Eye (tissue), 1 donor: ENCODE measurements around the gene FBXO31.
"Not testable (repeated sequence)": the region's sequence is repeated elsewhere in the genome, so short reads cannot be mapped to it uniquely, and the experiment has no call there.

Source experiments
- DNase-seq: peaks from one replicate; pipeline ENCODE4 v3.0.0-alpha.2; 2015

FBXO31 gene

DNA sequence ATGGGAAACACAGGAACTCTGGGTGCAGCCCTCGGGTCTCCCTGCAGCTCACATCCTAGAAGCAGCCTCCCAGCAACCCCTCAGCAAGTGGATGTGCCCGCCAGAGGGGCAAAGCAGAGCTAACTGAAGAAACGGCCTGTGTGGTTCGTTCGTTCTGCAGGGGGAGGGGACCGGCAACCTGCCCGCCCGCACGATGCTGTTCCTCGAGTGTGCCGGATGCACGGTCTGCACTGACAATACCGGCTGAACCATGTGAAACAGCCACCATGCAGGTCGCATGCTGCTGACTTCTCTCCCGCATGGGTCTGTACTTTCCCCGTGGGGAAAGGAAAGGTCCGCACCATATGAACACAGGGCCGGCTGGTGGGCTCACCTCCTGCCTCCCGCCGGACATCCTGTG, 41.1 kb downstream of the FBXO31 start:
- DNase-seq: no peak

DNA sequence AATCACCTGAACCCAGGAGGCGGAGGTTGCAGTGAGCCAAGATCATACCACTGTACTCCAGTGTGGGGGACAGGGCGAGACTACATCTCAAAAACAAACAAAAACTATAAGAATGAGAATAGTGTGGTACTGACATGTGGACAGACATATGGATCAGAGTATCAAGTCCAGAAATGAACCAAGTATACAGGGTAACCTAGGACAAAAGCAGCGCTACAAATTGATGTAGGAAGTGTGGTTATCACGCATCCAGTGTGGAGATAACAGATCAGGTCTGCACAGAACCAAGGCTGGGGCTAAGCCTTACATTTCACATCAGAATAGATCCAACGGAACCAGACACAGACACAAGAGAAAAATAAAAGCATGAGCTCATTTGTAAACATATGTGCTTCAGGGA, 43.4 kb downstream of the FBXO31 start:
- no peak for DNase-seq

DNA sequence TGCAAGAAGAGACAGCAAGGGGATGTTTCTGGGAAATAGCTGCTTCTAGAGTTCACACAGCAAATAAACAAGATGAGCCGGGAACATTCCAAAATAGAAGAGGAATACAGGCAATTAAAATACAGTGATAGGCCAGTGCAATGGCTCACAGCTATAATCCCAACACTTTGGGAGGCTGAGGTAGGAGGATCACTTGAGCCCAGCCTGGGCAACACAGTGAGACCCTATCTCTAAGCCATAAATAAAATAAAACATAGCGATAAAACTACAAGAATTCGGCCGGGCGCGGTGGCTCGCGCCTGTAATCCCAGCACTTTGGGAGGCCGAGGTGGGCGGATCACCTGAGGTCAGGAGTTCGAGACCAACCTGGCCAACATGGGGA, 43.9 kb downstream of the FBXO31 start:
- not testable (repeated sequence) for DNase-seq

DNA sequence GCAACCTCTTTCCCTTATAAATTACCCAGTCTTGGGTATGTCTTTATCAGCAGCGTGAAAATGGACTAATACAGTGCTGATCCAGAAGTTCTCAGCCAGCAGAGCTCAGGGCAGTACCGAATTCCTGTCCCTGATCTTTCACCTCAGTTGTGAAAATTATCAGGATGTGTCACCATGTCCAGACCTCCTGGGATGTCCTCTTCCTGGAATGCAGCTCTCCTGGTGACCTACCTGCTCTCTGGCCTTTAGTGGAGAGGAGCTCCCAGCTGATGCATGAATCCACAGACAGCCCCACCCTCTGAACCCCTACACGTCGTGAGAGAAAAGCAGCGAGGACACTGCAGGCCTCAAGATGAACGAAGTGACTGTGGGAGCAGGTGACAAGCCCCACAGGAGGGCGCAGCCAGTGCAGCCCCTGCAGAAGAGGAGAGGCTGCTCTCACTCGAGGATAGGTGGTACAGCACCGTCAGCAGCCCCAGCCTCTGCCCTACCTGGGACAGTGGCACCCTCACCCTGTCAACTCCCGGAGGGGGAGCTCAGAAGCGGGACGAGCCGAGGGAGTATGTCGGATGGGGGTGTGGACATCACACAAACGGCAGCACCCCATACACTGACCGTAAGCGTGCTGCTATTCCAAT, 44.4 kb downstream of the FBXO31 start:
- no peak for DNase-seq

DNA sequence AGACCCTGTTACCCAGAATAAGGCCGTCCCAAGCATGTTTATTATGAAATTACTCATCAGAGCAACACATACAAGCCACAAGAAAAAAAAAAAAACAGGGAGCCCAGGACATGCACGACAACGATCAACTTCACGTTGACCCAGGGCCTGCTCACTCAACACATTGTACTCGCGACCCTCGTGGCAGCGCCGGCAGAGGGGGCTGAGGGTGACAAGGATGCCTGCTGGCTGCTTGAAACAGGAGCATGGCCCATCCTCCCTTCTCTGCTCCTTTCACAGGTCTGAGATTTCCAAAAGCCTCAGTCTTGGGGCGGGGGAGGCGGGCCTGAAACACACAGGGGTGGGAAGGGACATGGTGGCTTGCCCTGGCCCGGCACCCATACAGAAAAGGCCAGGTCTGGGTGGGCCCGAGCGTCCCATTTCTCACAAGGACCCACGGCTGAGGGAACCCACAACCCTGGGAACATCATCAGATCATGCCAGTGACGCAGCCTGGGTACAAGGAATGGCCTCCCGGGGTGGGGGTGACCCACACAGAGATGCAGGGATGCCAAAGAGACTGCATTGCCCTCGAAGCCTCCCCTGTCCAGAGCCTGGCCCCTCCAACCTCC, 45.3 kb downstream of the FBXO31 start:
- DNase-seq: no peak

DNA sequence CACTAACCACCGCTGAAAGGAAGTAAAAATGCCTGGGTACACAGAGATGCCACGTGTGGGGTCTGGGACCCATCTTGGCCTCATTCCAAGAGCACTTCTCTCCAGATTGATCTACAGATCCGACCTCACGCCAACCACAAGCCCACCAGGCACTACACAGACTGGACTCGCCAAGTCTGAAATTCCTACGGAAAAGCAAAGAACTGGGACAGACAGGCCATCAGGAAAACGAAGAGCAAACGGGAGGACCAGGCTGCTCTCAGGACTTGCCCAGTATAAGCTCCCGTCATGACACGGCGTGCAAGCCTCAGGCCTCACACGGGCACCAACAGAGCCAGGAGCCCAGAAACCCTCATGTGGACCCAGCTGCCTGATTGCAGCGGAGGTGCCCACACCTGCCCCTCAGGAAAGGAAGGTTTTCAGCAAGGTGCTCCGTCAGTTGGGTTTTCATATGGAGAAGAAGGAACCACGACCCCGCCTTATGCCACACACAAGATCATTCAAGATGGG, 46.3 kb downstream of the FBXO31 start:
- no peak for DNase-seq

DNA sequence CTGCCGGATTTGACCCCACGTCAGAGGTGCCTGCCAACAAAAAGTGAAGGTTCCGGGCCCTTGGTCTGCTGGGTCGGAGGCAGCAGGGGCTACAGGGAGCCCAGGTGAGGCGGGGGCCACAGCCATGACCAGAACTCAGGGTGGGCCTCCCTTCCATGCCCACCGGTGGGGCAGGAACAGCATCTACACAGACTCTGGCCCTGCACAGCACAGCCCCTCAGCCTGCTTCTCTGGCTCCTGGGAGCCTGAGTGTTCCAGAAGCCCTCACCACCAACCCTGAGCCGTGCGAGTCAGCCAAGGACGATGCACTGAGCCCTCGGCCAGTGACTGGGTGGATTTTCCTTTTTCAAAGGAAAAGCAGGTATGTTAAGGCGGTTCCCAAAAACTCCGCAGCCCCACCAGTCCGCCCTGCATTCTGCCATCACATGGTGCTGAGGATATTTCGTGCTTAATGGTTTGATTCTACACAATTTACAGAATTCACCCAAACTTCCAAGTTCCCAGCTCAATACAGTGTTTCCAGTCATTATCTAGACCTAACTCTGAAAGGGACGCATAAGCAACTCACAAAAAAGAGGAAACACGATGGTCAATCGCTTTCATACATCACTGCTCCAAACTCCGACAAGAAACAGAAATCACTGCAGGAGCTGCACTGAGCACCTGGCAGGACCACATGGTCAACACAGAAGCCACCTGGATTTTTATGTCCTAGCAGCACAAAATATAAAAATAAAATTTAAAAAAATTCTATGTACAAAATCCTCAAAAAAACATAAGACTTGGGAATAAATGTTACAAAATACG, 46.9 kb downstream of the FBXO31 start:
- no peak for DNase-seq

DNA sequence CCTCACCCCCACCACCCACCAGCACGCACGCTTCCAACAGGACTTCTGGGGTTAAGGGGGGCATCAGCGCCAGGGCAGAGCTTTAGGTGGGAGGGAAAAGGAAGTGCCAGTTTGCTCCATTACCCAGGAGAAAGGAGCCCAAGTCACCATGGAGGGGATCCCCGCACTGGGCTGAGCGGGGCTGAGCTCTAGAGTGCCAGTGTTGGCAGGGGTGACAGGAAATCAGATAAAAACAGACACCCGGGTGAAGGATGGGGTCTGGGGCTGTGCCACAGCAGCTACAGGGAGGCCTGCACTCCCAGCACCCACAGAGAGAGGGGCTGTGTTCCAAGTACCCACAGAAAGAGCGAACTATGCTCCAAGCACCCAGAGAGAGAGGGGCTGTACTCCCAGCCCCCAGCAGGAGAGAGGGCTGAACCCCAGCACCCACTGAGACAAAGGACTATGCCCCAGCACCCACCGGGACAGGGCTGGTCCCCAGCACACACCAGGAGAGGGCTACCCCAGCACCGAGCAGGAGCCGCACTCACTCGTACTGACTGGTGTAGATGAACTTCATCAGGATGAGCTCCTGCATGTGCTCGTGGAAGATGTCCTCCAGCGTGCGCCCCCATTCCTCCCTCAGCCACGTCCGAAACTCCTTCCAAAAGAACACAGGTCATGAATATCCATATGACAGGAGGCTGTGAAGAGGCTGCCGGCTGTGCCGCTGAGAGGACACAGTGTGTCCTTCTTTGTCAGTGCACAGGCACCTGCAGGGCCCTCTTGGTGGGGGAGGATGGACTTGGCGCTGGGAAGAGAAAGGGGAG, 47.7 kb downstream of the FBXO31 start:
- DNase-seq: no peak

DNA sequence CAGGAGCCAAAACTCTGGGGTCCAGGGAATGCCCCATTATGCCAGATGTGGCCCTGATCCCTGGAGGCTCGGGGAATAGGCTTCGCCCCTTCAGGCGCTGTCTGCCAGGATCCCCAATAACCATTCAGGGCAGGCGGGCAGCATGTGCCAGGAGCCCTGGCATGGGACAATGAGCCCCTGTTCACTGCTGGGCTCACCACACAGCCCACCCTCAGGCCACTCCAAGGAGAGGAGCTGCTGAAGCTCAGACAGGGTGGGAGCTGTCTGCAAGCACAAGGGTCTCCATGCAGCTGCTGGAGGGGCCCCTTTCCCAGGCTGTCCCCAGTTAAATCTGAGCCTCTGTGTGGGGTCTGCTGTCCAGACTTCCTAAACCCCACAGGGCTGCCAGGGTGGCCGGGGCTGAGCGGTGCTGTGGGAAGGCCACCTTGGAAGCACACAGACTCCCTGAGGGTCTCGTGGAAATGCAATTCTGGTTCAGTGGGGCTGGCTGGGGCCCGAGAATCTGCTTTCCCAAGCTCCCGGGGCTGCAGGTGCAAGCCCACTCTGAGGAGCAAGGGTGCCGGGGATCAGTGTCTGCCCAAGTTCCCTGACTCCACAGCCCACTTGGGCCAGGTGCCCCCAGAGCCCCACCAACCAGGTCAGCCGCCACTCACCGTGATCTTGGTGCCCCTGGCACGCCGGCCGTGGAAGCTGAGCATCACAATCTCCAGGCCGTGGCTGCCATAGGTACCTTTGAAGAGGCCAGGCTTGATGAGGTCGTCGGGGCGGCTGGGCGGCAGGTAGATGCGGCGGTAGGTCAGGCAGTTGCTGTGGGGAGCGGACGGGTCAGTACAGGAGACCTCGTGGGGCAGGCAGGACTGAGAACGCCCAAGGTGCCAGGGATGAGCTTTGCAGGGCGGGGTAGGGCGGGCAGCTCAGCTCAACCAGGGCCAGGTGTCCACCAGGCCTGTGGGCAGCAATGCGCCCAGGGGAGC, 48.6 kb downstream of the FBXO31 start:
- DNase-seq: no peak

DNA sequence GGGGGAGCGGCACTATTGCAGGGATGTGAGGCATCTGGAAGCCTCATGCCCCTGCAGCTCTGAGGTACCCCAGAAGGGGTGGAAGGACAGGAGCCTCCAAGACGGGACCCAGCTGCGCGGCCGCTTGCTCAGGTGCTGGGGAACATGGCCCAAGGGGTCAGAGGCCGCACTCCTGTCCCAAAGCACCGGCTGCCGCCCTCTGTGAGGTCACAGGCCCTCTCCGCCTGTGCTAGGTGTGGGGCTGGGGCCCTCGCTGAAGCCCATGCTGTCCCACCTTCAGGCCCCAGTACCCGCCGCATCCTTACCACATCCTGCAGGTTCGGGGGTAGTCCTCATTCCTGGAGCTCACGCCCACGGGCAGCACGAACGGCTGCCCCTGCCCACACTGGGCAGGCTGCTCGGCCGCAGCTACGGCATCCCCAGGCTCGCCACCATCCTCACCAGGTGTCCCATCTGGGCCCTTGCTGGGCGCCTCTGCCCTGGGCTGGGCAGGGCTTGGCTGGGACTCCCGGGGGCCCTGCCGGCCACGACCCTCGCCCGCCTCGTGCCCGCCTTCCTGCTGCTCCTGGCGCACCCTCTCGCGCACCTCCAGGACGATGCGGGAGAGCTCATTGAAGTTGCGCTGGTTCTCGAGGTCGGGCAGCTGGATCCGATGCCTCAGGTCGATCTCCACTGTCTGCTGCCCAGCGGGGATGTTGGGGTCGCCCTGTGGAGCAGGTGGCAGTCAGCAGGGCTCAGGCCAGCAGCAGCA, 49.8 kb downstream of the FBXO31 start:
- no peak for DNase-seq

DNA sequence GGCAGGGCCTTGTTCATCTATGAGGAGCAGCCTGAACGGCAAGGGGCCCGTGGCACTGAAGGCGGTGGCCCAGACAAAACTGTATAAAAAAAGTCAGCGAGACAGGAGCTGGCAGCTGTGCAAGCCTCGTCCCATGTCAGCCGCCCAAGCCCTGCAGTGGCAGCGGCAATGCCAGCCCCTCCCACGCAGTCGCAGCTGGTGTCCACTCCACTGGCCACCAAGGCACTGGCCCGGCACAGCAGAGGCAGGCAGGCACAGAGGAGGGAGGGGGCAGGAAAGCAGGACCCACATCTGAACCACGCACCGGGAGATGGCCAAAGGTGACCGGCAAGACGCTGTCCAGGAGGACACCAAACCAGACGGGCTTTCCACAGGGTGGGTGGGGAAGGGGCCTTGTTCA, 50.5 kb downstream of the FBXO31 start:
- no peak for DNase-seq

DNA sequence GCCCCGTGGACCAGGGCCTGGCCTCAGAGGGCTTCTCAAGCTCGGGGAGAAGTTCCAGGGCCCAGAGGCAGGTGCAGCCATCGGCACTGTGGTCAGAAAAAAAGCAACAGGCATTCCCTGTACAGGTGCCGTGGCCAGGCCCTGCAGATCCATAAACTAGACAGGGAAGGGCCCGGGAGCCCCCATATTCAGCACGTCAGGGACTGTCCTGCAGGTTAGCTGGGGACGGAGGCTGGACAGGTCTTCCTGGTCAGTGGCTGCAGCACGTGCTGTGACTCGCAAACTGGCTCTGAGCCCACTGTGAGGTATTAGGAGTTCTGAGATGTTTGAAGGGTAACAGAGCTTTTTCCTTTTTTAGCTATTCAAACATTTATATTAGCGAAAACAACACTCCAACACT, 51.4 kb downstream of the FBXO31 start:
- no peak for DNase-seq

DNA sequence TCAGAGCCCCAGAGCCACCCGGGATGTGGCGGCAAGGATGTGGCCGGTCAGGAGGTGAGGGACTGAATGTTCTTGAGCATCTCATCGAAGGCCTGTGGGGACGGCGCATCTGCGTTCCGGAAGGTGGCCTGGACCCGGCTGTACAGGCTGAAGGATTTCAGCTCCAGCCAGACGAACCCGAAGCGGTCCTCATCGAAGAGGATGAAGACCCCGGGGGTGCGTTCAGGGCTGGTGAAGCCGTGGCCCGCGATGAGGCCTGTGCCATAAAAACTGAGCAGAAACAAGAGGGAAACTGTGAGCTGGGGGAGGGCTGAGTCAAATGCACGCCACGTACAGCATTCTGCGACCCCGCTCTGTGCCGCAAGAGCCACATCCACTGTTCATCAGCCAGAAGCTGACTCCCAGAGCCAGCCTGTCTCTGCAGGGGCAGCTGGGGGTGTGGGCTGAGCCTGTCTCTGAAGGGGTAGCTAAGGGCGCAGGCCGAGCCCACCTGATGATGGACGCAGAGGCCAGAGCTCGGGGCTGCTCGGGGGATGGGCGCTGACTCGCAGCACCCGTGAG, 52.3 kb downstream of the FBXO31 start:
- no peak for DNase-seq

DNA sequence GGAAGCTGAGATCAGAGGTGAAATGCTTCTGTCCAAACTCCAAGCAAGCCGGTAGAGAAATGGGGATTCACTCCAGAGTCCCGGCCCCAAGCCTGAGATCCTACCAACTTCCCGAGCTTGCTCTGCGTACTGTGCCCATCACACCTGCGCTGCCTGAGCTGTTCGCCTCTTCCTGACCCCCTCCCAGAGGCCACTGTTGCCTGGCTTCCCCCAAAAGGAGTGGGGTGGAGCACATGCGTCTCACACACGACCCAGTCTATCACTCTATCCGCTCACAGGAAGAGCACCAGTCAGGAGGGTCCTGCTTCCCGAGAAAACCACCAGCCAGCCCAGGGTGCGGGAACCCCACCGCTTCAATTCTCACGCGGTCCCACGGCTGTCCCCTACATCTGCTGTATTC, 52.9 kb downstream of the FBXO31 start:
- no peak for DNase-seq

DNA sequence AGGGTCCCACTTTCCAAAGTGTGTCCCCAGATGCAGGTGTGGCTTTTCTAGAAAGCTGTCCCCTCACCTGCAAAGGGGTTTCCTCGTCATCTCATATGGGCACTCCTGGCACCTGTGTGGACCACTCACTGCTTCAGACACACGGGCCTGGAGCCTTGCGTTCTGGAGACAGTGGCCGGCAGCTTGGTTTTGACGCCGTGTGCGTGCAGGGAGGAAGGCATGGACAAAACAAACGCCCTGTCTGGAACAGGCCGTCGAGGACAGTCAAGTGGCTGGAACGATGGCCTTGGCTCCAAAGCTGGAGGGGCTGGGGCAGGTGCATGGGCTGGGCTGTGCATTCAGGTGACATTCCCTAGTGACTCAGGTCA, 53.3 kb downstream of the FBXO31 start:
- DNase-seq: no peak

DNA sequence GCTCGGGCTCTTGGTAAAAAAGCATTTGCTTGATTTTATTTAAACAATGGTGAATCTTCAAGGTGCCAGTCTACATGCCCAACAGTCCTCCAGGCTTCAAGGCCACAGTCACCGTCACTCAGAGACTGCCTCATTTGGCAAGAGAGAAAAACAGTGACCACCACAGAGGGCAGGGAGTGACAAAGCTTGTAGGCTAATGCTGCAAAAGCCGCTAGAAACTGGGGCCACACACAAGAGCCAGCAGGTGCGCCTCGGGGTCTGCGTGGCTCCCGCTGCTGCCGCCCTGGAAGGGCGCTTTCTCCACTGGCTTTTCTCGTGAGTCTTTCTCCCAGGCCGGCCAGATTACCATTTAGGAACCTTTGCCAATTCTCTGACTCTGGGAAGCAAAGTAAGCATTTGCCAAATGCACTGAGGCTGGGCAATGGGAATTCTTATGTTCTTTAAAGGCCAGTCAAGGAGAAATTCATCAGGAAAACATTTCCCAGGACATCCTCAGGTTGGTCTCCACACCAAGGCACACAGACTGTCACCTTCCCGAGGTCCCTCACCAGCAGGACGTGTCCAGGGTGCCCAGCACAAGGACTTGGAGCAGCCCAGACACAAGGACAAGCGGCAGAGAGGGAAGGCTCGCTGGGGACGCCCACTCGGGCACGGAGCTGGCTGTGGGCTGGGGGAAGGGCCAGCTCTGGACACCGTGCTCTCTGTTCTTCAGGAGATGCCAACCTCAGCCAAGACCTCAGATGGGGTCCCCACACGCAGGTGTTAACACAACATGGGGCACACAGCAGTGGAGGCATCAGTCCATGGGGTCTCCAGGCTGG, 53.9 kb downstream of the FBXO31 start:
- DNase-seq: no peak

DNA sequence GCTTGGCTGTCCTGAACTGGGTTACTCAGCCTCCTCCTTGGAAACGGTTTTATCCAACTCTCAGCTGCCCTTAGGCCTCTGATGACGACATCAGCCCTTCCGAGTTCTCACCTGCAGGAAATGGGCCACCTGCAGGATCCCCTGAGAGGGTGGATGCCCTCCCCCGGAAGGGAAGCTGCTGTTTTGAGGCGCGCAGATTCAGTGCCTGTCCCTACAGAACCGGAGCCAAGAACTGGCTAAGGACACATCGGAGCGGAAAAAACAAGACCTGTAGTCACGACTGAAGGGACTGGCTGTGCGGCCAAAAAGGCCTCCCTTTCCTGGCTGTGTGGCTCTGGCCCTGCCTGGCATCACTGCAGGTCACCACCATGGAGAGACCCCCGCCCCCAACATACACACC, 54.7 kb downstream of the FBXO31 start:
- no peak for DNase-seq

DNA sequence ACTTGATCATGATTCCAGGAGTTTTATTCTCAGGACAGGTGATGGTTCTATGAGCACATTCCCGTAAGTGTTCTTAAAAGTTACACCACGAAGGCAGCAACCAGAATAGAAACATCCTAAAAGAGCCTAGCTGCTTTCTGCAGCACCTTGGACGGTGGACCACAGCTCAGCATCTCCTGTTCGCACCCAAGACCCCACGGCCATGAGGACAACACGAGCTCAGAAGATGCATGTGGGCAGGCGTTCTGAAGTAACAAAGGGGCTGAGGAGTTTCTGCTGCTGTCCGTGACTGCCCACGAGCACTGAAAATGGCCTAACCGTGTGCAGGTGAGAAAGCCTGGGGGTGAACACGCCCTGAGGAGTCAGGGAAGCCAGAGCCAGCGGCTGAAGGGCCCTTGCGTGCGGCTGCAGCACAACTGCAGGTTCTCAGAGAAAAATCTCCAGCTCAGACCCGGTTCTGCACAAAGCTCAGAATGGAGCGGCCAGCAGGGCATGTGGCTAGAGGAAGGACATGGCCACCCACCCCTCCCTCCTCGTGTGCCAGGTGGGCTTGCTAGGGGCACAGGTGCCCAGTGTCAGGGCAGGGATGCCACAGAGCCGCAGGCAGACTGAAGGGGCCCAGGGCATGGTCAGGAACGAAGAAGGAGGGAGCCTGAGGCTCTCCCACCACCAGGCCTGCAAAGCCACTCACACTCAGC, 55.6 kb downstream of the FBXO31 start:
- no peak for DNase-seq

DNA sequence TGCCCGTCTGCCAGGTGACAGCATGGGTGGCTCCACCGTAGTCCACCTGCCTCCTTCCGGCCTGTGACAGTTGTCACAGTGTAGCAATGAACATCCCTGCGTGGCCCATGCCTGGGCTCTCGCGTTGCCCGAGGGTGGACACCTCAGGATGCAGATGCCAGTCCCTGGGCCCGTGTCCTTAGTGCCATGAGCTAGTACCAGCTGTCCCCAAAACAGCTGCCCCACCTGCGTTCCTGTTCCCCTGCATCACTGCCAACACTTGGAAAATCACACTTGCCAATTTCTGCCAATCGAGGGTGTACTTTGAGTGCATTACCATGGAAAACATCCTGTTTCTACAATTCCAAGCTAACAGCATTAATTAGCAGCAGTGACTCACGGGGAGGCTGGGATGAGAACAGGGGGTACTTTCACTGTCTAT, 57.4 kb downstream of the FBXO31 start:
- no peak for DNase-seq
